Esophagus squamous epithelium (tissue), 5 donors: Measurements from ENCODE around the gene ZMIZ1. TPM values are rescaled to one million over a fixed set of nuclear protein-coding genes. Genes with fewer than 3 reads are reported as not detected.

Experiments
- DNase-seq: peaks from one replicate; lab custom pipeline; 2025; lab: John Stamatoyannopoulos, UW
- H3K27ac ChIP-seq, 4 donors: fragments of 200-600 bp; sonication (generic); one replicate each; pipeline ENCODE4 v1.5.1; 2016 to 2019; ENCODE audit warnings: mild to moderate bottlenecking in 1 of 4
- H3K27me3 ChIP-seq, 4 donors: fragments of 200-600 bp; sonication (generic); 1 replicate in 3 of 4; 2 replicates in 1 of 4; pipeline versions ENCODE4 v1.5.1 to v1.6.0; 2017 to 2021; ENCODE audit warnings: antibody characterized with exemption in 1 of 4
- H3K36me3 ChIP-seq, 3 donors: fragments of 200-600 bp; sonication (generic); one replicate each; pipeline ENCODE4 v1.5.1; 2016 to 2019
- H3K4me1 ChIP-seq, 3 donors: fragments of 200-600 bp; sonication (generic); one replicate each; pipeline ENCODE4 v1.5.1; 2017 to 2019
- H3K4me3 ChIP-seq, 4 donors: fragments of 200-600 bp; sonication (generic); 1 replicate in 3 of 4; 2 replicates in 1 of 4; pipeline ENCODE4 v1.5.1; 2016 to 2019; ENCODE audit warnings: mild to moderate bottlenecking in 2 of 4, moderate library complexity in 1 of 4
- H3K9me3 ChIP-seq, 3 donors: fragments of 200-600 bp; sonication (generic); one replicate each; pipeline ENCODE4 v1.5.1; 2016 to 2019
- POLR2A ChIP-seq, 4 donors: fragments of 450-650 bp; IDR thresholded peaks; one replicate each; pipeline ENCODE4 v1.6.1; 2017; ENCODE audit warnings: antibody characterized with exemption in 4 of 4, mild to moderate bottlenecking in 4 of 4, moderate library complexity in 3 of 4
- WGBS, 2 donors: methylation state at CpG; one replicate each; pipeline ENCODE4 v1.1.5; 2018; 5-methylcytosine and 5-hydroxymethylcytosine counted together
- intact Hi-C: fragments of 100-400 bp; cut with DNase I; formaldehyde crosslinking; loops from one replicate; pipeline ENCODE4 v1.15.0; 2022
- total RNA-seq, 4 donors: library from RNA; depleted of rRNA; stranded (reverse); fragments of >200 nt; gene quantifications; one replicate each; pipeline ENCODE4 v1.1.0, GENCODE V29; 2016
- TF ChIP-seq, protein P1 (sequence below), 6 experiments: fragments of 450-650 bp in 4 of 6; fragments of 200-600 bp in 2 of 6; sonication (generic) in 2 of 6; IDR thresholded peaks; one replicate each; pipeline ENCODE4 v1.5.1; 2016 to 2019; ENCODE audit warnings: antibody characterized with exemption in 6 of 6, mild to moderate bottlenecking in 4 of 6, moderate library complexity in 4 of 6
- donor health status: DM: yes; HTN: yes; CAD: no.

ZMIZ1 gene
- total RNA-seq, 4 donors from 2014 or later, result 28.2 to 79.5 (median 40.4) TPM

DNA sequence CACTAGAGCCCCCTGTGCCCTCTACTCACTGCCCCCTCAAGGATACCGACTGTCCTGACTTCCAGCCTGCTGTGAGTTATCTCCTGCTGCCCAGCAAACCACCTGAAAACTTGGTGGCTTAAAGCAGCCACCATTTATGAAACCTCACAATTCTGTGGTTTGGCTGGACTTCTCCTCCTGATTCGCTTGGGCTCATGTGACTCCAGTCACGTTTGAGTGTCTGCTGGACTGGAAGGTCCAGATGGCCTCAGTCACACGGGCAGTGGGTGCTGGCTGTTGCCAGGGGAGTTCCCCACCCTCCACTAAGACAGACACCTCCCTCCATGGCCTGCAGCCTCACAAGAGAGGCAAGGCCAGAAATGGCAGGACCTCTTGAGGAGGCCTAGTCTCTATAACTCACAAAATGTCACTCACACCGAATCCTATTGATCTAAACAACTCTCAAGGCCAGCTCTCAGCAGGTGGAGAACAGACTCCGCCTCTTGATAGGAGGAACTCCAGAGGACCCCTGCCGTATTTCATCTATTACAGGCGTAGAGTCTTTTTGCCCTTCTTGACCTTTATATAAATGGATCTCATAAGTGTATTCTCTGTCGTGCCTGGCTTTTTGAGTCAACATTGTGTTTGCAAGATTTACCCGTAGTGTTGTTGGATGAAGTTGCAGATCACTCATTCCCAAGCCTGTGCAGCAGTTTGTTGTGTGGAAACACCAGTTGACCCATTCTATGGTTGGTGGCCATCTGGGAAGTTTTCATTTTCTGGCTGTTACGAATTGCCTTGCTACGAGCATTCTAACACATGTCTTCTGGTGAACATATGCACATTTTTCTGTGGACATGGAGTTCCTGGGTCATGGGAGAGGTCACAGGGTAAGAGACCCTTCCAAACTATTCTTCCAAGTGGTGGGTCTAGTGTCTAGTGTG lies 48.3 kb downstream of the ZMIZ1 start:
- peak overlapping the region; percentile 4 to 77 (median 65) for H3K27ac ChIP-seq
- peaks cover 37 to 80% (median 54%) of the 10 kb centered on the region in 3 donors for H3K4me1 ChIP-seq
- no peak for DNase-seq
- peaks cover 11 to 68% (median 15%) of the 10 kb centered on the region in 3 donors for H3K36me3 ChIP-seq
- intact Hi-C loops, result no loop called here
- no peaks in the 10 kb centered on the region for H3K9me3 ChIP-seq
- no peak overlapping the region for H3K4me3 ChIP-seq
- TF ChIP-seq, protein P1, sequence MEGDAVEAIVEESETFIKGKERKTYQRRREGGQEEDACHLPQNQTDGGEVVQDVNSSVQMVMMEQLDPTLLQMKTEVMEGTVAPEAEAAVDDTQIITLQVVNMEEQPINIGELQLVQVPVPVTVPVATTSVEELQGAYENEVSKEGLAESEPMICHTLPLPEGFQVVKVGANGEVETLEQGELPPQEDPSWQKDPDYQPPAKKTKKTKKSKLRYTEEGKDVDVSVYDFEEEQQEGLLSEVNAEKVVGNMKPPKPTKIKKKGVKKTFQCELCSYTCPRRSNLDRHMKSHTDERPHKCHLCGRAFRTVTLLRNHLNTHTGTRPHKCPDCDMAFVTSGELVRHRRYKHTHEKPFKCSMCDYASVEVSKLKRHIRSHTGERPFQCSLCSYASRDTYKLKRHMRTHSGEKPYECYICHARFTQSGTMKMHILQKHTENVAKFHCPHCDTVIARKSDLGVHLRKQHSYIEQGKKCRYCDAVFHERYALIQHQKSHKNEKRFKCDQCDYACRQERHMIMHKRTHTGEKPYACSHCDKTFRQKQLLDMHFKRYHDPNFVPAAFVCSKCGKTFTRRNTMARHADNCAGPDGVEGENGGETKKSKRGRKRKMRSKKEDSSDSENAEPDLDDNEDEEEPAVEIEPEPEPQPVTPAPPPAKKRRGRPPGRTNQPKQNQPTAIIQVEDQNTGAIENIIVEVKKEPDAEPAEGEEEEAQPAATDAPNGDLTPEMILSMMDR (IDR thresholded peaks at IDR 0.05), result no peak
- no peak for TF ChIP-seq POLR2A (IDR thresholded peaks at IDR 0.05)
- WGBS, 2 donors, result 61 to 81% methylated on average over 8 to 12 of the region's 12 CpGs
- no peaks in the 10 kb centered on the region for H3K27me3 ChIP-seq

DNA sequence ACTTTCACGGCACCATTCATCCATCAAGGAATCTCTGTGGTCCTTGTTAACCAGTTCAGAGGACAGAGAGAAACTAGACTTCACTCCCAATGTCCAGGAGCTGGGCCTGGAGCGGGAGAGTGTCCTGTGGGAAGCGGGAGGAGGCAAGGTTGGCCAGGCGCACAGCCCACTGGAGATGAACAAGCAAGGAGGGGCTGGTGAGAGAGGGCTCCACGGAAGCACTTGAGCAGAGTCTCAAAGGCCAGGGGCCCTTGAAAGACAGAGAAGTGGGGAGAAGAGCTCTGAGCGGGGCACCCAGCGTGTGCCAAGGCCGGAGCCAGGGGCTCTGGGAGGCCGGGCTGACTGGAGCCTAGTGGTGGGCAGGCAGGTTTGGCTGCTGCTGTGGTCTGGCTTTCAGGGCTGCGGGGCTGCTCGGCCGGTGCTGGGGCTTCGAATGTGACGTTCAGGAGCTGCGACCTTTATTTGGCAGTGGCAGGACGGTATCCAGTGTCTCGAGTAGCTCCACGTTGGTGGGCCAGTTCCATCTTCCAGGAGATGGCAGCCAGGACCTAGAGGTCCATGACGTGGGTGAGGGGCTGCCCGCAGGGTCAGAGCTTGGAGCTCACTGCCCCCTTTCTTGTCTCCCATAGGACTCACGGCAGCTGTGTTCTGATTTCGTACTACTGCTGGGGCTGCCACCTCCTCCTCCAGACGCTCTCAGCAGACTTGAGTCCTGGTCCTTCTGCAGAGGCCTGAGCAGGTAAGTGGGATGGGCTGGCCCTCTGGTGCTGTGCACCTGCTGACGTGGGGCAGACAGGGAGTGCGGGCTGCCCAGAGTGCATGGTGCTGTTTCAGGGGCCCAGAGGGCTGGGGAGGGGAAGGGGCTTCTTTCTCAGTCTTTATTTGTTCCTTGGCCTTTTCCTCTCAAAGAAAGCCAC lies 49.8 kb downstream of the ZMIZ1 start:
- no peaks in the 10 kb centered on the region for H3K9me3 ChIP-seq
- peaks cover 11 to 73% (median 15%) of the 10 kb centered on the region in 3 donors for H3K36me3 ChIP-seq
- intact Hi-C loops, result no loop called here
- 86 to 91% methylated on average over 12 to 22 of the region's 25 CpGs for WGBS, 2 donors
- DNase-seq, result no peak
- H3K4me1 ChIP-seq, result peaks cover 22 to 66% (median 39%) of the 10 kb centered on the region in 3 donors
- no peaks in the 10 kb centered on the region for H3K27me3 ChIP-seq
- no peak for TF ChIP-seq POLR2A (IDR thresholded peaks at IDR 0.05)
- TF ChIP-seq, protein P1 (IDR thresholded peaks at IDR 0.05), result no peak
- H3K27ac ChIP-seq, result no peak overlapping the region
- H3K4me3 ChIP-seq, result no peak overlapping the region

DNA sequence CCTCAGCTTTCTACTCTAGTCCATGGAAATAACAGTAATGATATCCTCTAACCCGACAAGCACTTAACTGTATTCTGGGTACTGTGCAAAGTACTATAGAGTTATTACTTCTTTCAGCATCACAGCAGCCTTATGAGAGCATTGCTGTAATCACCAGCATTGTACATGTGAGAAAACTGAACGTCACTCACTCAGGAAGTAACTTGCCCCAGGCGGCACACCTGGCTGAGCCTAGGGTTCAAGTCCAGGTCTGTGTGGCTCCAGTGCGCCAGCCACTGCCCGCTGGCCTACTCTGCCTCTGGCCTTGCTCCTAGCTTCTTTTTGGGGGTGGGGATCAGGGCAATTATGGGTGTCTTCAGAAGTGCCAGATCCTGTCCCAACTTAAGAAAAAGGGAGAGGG lies 50.5 kb downstream of the ZMIZ1 start:
- no peaks in the 10 kb centered on the region for H3K27me3 ChIP-seq
- intact Hi-C loops, result no loop called here
- no peak for DNase-seq
- H3K36me3 ChIP-seq, result peaks cover 11 to 80% (median 21%) of the 10 kb centered on the region in 3 donors
- no peak overlapping the region for H3K4me3 ChIP-seq
- WGBS, 2 donors, result 54 to 57% methylated on average over 2 to 3 of the region's 5 CpGs
- H3K4me1 ChIP-seq, result peaks cover 18 to 66% (median 34%) of the 10 kb centered on the region in 3 donors
- H3K27ac ChIP-seq, result peak overlapping the region in 2 of 4 donors; percentile 7 to 23
- no peaks in the 10 kb centered on the region for H3K9me3 ChIP-seq
- TF ChIP-seq POLR2A (IDR thresholded peaks at IDR 0.05), result no peak
- TF ChIP-seq, protein P1 (IDR thresholded peaks at IDR 0.05), result no peak

DNA sequence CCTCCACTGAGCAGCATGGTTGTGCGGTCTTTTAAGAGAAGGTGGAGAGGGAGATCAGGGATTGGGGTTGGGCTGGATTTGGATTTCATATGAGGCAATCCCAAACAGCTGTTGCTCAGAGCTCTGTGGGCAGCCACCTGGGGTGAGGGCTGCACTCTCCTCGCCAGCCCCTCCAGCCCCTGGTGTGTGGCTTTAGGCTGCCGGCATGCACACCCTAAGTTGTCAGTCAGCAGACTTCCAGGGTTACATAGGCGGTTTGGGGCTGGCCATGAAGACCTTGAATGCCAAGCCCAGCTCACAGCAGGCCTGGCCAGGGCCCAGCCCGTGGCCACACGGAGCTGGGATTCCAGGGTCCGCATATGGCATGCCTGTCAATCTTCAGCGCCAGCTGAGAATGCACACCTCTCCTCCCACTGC lies 54.8 kb downstream of the ZMIZ1 start:
- H3K4me1 ChIP-seq, result peaks cover 17 to 58% (median 18%) of the 10 kb centered on the region in 3 donors
- no peak overlapping the region for H3K27ac ChIP-seq
- H3K9me3 ChIP-seq, result no peaks in the 10 kb centered on the region
- 92 to 97% methylated on average over 1 to 4 of the region's 8 CpGs for WGBS, 2 donors
- no peak overlapping the region for H3K4me3 ChIP-seq
- no peaks in the 10 kb centered on the region for H3K27me3 ChIP-seq
- no peak for DNase-seq
- intact Hi-C loops, result no loop called here
- H3K36me3 ChIP-seq, result peaks cover 20 to 100% (median 29%) of the 10 kb centered on the region in 3 donors
- TF ChIP-seq POLR2A (IDR thresholded peaks at IDR 0.05), result no peak
- TF ChIP-seq, protein P1 (IDR thresholded peaks at IDR 0.05), result no peak
